ENCODE measurements around the gene NIT2.

The NIT2 gene

GRCh38 chr3:100399341-100400071 is 64.9 kb downstream of the NIT2 start:
- DNase-seq, result no peak

- DNase-seq, result no peak
These were observed 65.8 kb downstream of the NIT2 start for GRCh38 chr3:100400419-100400779.

- peak; percentile 99 for DNase-seq
These were observed 66.5 kb downstream of the NIT2 start, which contains the start of the genes LNP1 and TOMM70 for GRCh38 chr3:100400780-100401673. TSS of gene LNP1 (plus strand) at chr3:100401539. CDS start at chr3:100429730, 28,191 bp downstream. TSS of gene TOMM70 (minus strand) at chr3:100401089. CDS start at chr3:100400949, 140 bp downstream.

GRCh38 chr3:100401674-100402041 is 67.1 kb downstream of the NIT2 start:
- peak; percentile 46 for DNase-seq

- peak; percentile 47 for DNase-seq
These were observed 67.7 kb downstream of the NIT2 start for GRCh38 chr3:100402256-100402655.

GRCh38 chr3:100402891-100403290 is 68.3 kb downstream of the NIT2 start:
- no peak for DNase-seq

- no peak for DNase-seq
These were observed 69.0 kb downstream of the NIT2 start for GRCh38 chr3:100403362-100404249.

GRCh38 chr3:100404250-100404548 is 69.6 kb downstream of the NIT2 start:
- no peak for DNase-seq

GRCh38 chr3:100407164-100407563 is 72.6 kb downstream of the NIT2 start:
- no peak for DNase-seq

GRCh38 chr3:100407977-100408532 is 73.5 kb downstream of the NIT2 start:
- no peak for DNase-seq
